DND-41 (cell line): ENCODE data around the gene SHD.
A peak's percentile ranks its signal among the peaks of the same experiment; 100 is the strongest.
"Not testable (repeated sequence)": the region's sequence is repeated elsewhere in the genome, so short reads cannot be mapped to it uniquely, and the experiment has no call there.

Experiments used
- ATAC-seq: fragments of 200-7000 bp; cut with Tn5 transposase; 3 replicates; pipeline ENCODE4 v1.9.1; 2021; ENCODE audit warnings: low read depth; ENCODE audit not compliant: insufficient read depth
- DNase-seq: peaks from one replicate; pipeline ENCODE4 v3.0.0-alpha.2; 2020
- H2AFZ ChIP-seq: 2 replicates; pipeline ENCODE4 v1.6.0; 2012; ENCODE audit warnings: low read depth, low read length
- H3K27ac ChIP-seq: 2 replicates; pipeline ENCODE4 v1.5.1; 2012; ENCODE audit warnings: low read length, inconsistent platforms
- H3K27me3 ChIP-seq: fragments of 200-600 bp; sonication (generic); 2 replicates; pipeline ENCODE4 v1.6.0; 2012; ENCODE audit warnings: low read length, mild to moderate bottlenecking, inconsistent platforms; ENCODE audit not compliant: insufficient read depth, poor library complexity
- H3K36me3 ChIP-seq: 2 replicates; pipeline ENCODE4 v1.5.1; 2012; ENCODE audit warnings: low read length, inconsistent platforms; ENCODE audit not compliant: insufficient read depth
- H3K4me1 ChIP-seq: 2 replicates; pipeline ENCODE4 v1.5.1; 2012; ENCODE audit warnings: mild to moderate bottlenecking, low read length; ENCODE audit not compliant: insufficient read depth
- H3K4me2 ChIP-seq: 2 replicates; pipeline ENCODE4 v1.6.0; 2012; ENCODE audit warnings: mild to moderate bottlenecking, moderate library complexity, low read length, inconsistent platforms; ENCODE audit not compliant: insufficient read depth
- H3K4me3 ChIP-seq, 2 experiments: fragments of 200-600 bp in 1 of 2; shearing (Covaris generic) in 1 of 2; 2 replicates each; pipeline ENCODE4 v1.5.1; 2012 to 2016; ENCODE audit warnings: inconsistent platforms in 2 of 2, low read length in 2 of 2, mild to moderate bottlenecking in 2 of 2, low read depth in 1 of 2, moderate library complexity in 1 of 2
- H3K79me2 ChIP-seq: 2 replicates; pipeline ENCODE4 v1.6.0; 2012; ENCODE audit warnings: low read length, inconsistent platforms; ENCODE audit not compliant: insufficient read depth
- H3K9ac ChIP-seq: 2 replicates; pipeline ENCODE4 v1.6.0; 2012; ENCODE audit warnings: low read depth, mild to moderate bottlenecking, inconsistent platforms, low read length, moderate library complexity
- H3K9me3 ChIP-seq: 2 replicates; pipeline ENCODE4 v1.5.1; 2012; ENCODE audit warnings: low read length, moderate library complexity, mild to moderate bottlenecking, inconsistent platforms; ENCODE audit not compliant: insufficient read depth, severe bottlenecking
- H4K20me1 ChIP-seq: 2 replicates; pipeline ENCODE4 v1.6.0; 2012; ENCODE audit warnings: low read length; ENCODE audit not compliant: insufficient read depth
- CTCF ChIP-seq: IDR thresholded peaks from 2 replicates; pipeline ENCODE4 v1.5.1; 2012; ENCODE audit warnings: borderline replicate concordance, low read length, moderate library complexity, mild to moderate bottlenecking; ENCODE audit not compliant: poor library complexity, severe bottlenecking; ENCODE audit errors: extremely low read depth
- EZH2 ChIP-seq: IDR thresholded peaks from 3 replicates; pipeline ENCODE4 v1.6.1; 2012; ENCODE audit warnings: borderline replicate concordance, low read depth, mild to moderate bottlenecking, moderate library complexity, low read length, inconsistent platforms; ENCODE audit not compliant: severe bottlenecking

Gene SHD

GRCh38 chr19:4327877-4328242, 48.8 kb downstream of the SHD start:
- Histone ChIP-seq H3K79me2 (no peaks in the 10 kb centered on the region), H3K27me3 (no peaks in the 10 kb centered on the region), H3K9ac (no peak overlapping the region), H3K4me1 (no peaks in the 10 kb centered on the region), H3K9me3 (no peaks in the 10 kb centered on the region), H3K36me3 (no peaks in the 10 kb centered on the region), H4K20me1 (no peaks in the 10 kb centered on the region), H2AFZ (no peak overlapping the region), H3K4me2 (no peak overlapping the region), H3K27ac (no peak overlapping the region), H3K4me3 (no peak overlapping the region)
- DNase-seq: no peak
- no peak for TF ChIP-seq EZH2
- TF ChIP-seq CTCF: no peak
- no peak for ATAC-seq

- H3K9me3 ChIP-seq: no peaks in the 10 kb centered on the region
- ATAC-seq (peak; percentile 73), DNase-seq (peak; percentile 38)
- H3K4me2 ChIP-seq: no peak overlapping the region
- H3K27ac ChIP-seq: no peak overlapping the region
- no peak overlapping the region for H2AFZ ChIP-seq
- no peaks in the 10 kb centered on the region for H4K20me1 ChIP-seq
- H3K79me2 ChIP-seq: no peaks in the 10 kb centered on the region
- H3K9ac ChIP-seq: no peak overlapping the region
- no peak overlapping the region for H3K4me3 ChIP-seq
- H3K4me1 ChIP-seq: no peaks in the 10 kb centered on the region
- no peak for TF ChIP-seq EZH2
- TF ChIP-seq CTCF: no peak
- H3K36me3 ChIP-seq: no peaks in the 10 kb centered on the region
- H3K27me3 ChIP-seq: no peaks in the 10 kb centered on the region
Measured at GRCh38 chr19:4328243-4328990, 49.4 kb downstream of the SHD start.

- H3K27ac ChIP-seq, H3K4me1 ChIP-seq, H3K36me3 ChIP-seq, H3K4me3 ChIP-seq, H3K9me3 ChIP-seq, H3K4me2 ChIP-seq, DNase-seq, H3K79me2 ChIP-seq, H3K27me3 ChIP-seq, H2AFZ ChIP-seq, ATAC-seq, H3K9ac ChIP-seq, H4K20me1 ChIP-seq: not testable (repeated sequence)
Measured at GRCh38 chr19:4328991-4329681, 50.1 kb downstream of the SHD start.

- ATAC-seq: no peak
- no peaks in the 10 kb centered on the region for H3K36me3 ChIP-seq
Measured at GRCh38 chr19:4329858-4330257, 50.8 kb downstream of the SHD start.

More at GRCh38 chr19:4329858-4330257, 50.8 kb downstream of the SHD start:
- Histone ChIP-seq H3K27me3 (no peaks in the 10 kb centered on the region), H3K9ac (no peak overlapping the region), H3K79me2 (no peaks in the 10 kb centered on the region), H3K27ac (no peak overlapping the region), H4K20me1 (no peaks in the 10 kb centered on the region), H3K4me1 (no peaks in the 10 kb centered on the region), H3K4me2 (no peak overlapping the region), H3K9me3 (no peaks in the 10 kb centered on the region), H3K4me3 (no peak overlapping the region), H2AFZ (no peak overlapping the region)
- no peak for DNase-seq
- TF ChIP-seq CTCF (no peak), EZH2 (no peak)
